HG03139 (cell line): Measurements from ENCODE around the gene NKRF.
A peak's percentile ranks its signal among the peaks of the same experiment; 100 is the strongest.

Experiments
- ATAC-seq: cut with Tn5 transposase; IDR thresholded peaks from one replicate; pipeline ENCODE4 v1.9.1; 2021; ENCODE audit not compliant: unreplicated experiment

Gene NKRF

DNA sequence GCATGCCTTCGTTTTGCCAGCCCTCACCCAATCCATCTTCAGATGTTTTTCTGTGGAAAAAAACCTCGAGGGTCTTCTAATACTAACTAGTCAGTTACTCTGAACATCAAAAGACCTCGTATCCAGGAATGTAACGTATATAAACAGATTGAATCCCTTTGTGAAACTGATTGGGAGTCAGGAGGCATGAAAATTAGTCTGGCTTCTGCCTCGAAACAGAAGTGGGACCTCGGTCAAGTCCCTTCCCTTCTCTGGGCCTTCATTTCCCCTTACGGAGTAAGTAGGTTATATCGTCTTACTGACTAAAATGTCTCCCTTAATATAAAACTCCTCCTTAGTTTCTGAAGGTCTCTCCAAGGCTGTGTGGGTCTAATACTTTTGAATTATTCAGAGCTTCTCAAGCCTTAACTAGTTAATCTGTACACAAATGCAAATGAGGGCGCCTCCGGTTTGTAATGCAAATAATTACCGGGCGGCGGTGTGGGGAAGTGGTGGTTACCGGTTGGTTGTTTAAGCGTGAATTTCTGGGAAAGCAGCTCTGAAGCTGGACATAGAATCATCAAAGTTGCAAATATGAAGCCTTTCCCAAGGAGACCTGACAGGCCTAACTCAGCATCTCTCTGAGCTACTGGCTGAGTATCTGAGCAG lies 11.4 kb upstream of the NKRF start:
- ATAC-seq, result peak; percentile 58

- ATAC-seq, result no peak
Observed at GRCh38 chrX:119614776-119615175, 8.6 kb upstream of the NKRF start.

DNA sequence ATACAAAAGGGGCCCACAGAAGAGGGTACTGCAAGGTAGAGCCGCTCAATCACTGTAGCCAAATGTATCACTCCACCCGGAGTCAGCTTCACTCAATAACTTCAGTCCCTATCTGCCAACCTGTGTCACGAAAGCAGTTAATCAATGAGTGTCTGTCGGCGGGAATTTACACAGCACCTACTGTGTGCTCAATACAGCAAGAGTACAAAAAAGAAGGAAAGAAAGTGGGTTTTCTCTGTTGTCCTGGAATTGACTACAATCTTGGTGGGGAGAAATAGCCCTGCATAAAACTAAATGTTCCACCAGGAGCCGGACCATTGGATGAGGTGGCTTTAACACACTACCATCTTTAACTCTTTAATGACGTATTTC lies 780 bp upstream of the NKRF start:
- ATAC-seq, result no peak

DNA sequence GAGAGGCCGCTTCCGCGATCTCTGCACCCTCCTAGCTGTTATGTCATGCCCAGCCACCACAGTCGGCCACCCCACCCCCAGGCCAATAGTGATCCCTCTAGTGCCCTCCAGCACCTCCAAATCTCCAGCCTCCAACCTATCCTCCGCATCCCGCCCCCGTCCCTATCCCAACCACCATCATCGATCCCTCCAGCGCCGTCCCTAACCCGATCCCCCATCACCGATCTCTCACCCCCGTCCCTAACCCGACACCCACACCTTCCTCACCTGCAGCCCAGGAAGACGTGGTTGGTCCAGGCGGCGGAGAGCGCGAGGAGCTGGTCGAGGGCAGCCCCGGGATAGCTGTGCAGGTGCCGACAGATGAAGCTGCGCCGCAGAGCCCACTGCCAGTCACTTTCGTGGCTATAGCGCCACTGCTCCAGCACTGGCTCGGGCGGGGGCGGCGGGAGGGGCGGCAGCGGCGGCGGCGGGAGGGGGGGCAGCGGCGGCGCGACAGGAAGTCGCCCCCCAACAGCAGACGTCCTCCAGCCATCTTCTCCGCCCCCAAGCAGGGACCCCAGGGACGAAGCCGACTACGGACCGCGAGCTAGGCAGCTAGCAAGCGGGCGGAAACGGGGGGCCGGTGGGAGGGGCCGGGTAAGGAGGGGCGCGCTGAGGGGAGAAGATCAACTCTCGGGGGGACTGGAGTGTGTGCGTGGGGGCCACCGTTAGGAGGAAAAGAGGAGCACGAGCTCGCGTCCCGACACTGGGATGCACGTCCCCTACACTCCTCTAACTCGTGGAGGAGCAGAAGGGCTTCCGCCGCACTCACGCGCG lies 552 bp downstream of the NKRF start:
- ATAC-seq, result peak; percentile 33

- ATAC-seq, result no peak
Observed at GRCh38 chrX:119604766-119605463, 1.3 kb downstream of the NKRF start.

GRCh38 chrX:119602701-119603255 lies 3.4 kb downstream of the NKRF start:
- ATAC-seq, result no peak

- no peak for ATAC-seq
Observed at GRCh38 chrX:119589810-119590209, 16.4 kb downstream of the NKRF start.

- no peak for ATAC-seq
Observed at GRCh38 chrX:119583431-119584059, 22.7 kb downstream of the NKRF start.

- no peak for ATAC-seq
Observed at GRCh38 chrX:119579414-119579813, 26.8 kb downstream of the NKRF start.

- ATAC-seq, result peak; percentile 74
Observed at GRCh38 chrX:119574394-119575266, 31.6 kb downstream of the NKRF start, which contains the start of gene UBE2A. Gene UBE2A, plus strand, starts transcription at chrX:119574563. Its CDS starts 149 bp downstream, at chrX:119574712.

DNA sequence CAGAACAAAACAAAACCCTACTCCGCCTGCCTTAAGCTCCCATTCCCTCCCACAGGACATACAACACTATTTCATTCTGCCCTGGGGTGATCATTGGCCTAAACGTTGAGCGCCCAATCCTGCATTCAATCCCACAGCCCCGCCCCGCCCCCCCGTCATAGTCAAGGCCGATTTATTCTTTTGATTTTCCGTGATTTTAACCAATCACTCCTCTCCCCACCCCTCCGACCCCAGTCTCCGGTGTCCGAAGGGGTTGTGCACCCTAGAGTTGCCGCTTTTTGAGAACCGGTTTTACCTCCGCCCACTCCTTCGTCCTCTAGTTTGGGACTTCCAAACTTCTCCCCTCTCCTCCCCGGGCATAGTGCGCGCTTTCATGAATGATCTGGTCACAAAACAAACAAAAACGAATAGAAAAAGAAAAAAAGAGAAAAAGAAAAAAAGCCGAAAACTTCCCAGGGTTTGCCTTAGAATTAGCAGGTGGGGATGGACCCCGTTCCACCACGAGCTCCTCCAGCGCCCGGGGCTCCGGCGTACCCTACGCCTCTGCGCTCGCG lies 32.3 kb downstream of the NKRF start:
- ATAC-seq, result peak; percentile 75

DNA sequence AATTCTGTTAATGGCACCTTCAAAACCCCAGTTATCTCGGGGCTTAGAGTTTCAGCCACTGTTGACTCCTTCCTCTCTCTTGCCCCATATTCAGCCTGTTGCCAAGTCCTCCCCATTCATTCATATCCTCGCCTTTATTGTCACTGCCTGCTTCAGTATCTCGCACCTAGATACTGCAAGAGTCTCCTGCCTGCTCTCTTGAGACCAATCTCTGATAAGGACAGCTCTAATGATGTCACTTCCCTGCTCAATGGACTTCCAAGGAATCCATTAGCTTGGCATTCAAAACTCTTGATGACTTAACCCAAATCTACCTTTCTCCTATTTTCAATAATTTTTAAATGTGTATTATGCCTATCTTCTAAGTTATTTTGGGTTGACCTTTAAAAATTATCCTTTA lies 33.0 kb downstream of the NKRF start:
- no peak for ATAC-seq

- no peak for ATAC-seq
Observed at GRCh38 chrX:119570351-119570835, 35.8 kb downstream of the NKRF start.

GRCh38 chrX:119565107-119565663 lies 41.0 kb downstream of the NKRF start, which contains the start of gene STEEP1:
Gene STEEP1, minus strand, starts transcription at chrX:119565409. Its CDS starts 54 bp downstream, at chrX:119565355.
- ATAC-seq, result peak; percentile 98

DNA sequence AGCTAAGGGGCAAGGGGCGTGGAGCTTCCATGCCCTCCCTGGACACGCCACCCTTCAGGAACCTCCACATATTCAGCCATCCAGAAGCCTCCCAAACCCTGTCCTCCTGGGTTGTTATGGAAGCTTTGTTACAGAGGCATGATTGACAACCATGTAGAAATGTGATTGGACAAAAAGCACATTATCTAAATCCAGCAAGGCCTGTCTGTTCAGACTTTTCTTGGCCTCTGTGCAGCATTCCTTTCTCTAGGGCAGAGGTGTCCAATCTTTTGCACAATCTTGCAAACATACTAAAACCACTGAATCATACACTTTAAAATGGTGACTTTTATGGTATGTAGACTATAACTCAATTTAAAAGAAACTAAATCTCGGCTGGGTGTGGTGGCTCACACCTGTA lies 53.7 kb downstream of the NKRF start:
- no peak for ATAC-seq

DNA sequence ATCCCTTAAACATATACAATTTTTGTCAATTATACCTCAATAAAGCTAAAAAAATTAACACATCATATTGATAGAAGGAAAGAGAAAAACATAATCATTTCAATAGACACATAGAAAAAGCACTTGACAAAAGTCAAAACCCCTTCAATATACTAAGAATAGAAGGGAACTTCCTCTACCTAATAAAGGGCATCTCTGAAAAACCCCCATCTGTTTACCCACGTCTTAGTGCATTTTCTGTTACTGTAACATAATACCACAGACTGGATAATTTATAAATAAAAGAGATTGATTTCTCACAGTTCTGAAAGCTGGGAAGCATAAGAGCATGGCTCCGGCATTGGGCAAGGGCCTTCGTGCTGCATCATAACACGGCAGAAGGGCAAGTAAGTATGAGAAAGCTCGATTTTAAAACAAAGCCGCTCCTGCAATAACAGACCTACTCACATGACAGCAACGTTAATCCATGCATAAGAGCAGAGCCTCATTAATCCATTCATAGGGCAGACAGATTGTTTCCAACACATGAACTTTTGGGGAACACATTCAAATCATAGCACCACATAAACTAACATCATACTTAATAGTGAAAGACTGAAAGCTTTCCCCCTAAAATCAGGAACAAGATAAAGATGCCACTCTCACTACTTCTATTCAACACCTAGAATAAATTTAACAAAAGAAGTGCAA lies 56.8 kb downstream of the NKRF start:
- no peak for ATAC-seq

- ATAC-seq, result no peak
Observed at GRCh38 chrX:119541188-119541587, 65.0 kb downstream of the NKRF start.

- ATAC-seq, result no peak
Observed at GRCh38 chrX:119539872-119540271, 66.4 kb downstream of the NKRF start.
